Testis (tissue), 3 donors: ENCODE results near the gene ST3GAL5. TPM values are rescaled to one million over a fixed set of nuclear protein-coding genes. Genes with fewer than 3 reads are reported as not detected.
"Not testable (repeated sequence)": the region's sequence is repeated elsewhere in the genome, so short reads cannot be mapped to it uniquely, and the experiment has no call there.

Experiments
- DNase-seq: peaks from one replicate; pipeline ENCODE4 v3.0.0-alpha.2; 2019
- H3K27ac ChIP-seq, 2 donors: fragments of 200-600 bp; sonication (generic); one replicate each; pipeline ENCODE4 v1.5.1; 2019
- H3K27me3 ChIP-seq: fragments of 200-600 bp; sonication (generic); one replicate; pipeline ENCODE4 v1.5.1; 2019
- H3K36me3 ChIP-seq: fragments of 200-600 bp; sonication (generic); one replicate; pipeline ENCODE4 v1.5.1; 2017; ENCODE audit warnings: low read depth; ENCODE audit errors: missing control alignments
- H3K4me1 ChIP-seq: fragments of 200-600 bp; sonication (generic); one replicate; pipeline ENCODE4 v1.5.1; 2019
- H3K4me3 ChIP-seq, 2 donors: fragments of 200-600 bp; sonication (generic); one replicate each; pipeline ENCODE4 v1.5.1; 2017 to 2019
- H3K9me3 ChIP-seq: fragments of 200-600 bp; sonication (generic); one replicate; pipeline ENCODE4 v1.5.1; 2017
- CTCF ChIP-seq, 3 experiments: fragments of 450-650 bp in 2 of 3; fragments of 200-600 bp in 1 of 3; sonication (generic) in 1 of 3; IDR thresholded peaks; one replicate each; pipeline ENCODE4 v1.5.1; 2016 to 2019; ENCODE audit warnings: antibody characterized with exemption in 3 of 3, mild to moderate bottlenecking in 2 of 3, moderate library complexity in 1 of 3
- POLR2A ChIP-seq: fragments of 450-650 bp; IDR thresholded peaks from one replicate; pipeline ENCODE4 v1.6.1; 2017; ENCODE audit warnings: antibody characterized with exemption, mild to moderate bottlenecking, moderate library complexity
- WGBS, 2 donors: methylation state at CpG; one replicate each; pipeline ENCODE4 v1.1.5; 2018; 5-methylcytosine and 5-hydroxymethylcytosine counted together
- intact Hi-C: fragments of 100-400 bp; cut with DNase I; formaldehyde crosslinking; loops from one replicate; pipeline ENCODE4 v1.15.1; 2023; ENCODE audit warnings: low total_unique reads
- polyA plus RNA-seq: library from polyadenylated mRNA; stranded (reverse); fragments of 350-450 nt; fragmentation: Illumina TruSeq; extraction: RNeasy Lipid Tissue Mini Kit (QIAGEN cat#74804); gene quantifications from one replicate; pipeline ENCODE4 v1.2.3, GENCODE V29; 2014; ENCODE audit warnings: low read depth, low replicate concordance; ENCODE audit not compliant: insufficient read depth
- total RNA-seq, 2 donors: library from RNA; depleted of rRNA; stranded (reverse); fragments of >200 nt; gene quantifications; one replicate each; pipeline ENCODE4 v1.2.3, GENCODE V29; 2016

ST3GAL5 gene
- total and polyA plus RNA-seq, 3 donors from 2014 or later, result 38.3 to 60.0 (median 48.2) TPM

GRCh38 chr2:85830645-85831044, 58.1 kb downstream of the ST3GAL5 start:
- intact Hi-C loops, result no loop called here
- Histone ChIP-seq H3K27ac (no peak overlapping the region), H3K27me3 (no peaks in the 10 kb centered on the region), H3K4me1 (no peaks in the 10 kb centered on the region), H3K9me3 (no peaks in the 10 kb centered on the region), H3K4me3 (no peak overlapping the region), H3K36me3 (no peaks in the 10 kb centered on the region)
- TF ChIP-seq POLR2A (no peak), CTCF (IDR thresholded peaks at IDR 0.05) (no peak)
- WGBS, 2 donors, result 67 to 100% methylated on average over 1 of the region's 1 CpG
- no peak for DNase-seq

GRCh38 chr2:85829394-85829793, 59.4 kb downstream of the ST3GAL5 start:
- H3K9me3 ChIP-seq, H3K27ac ChIP-seq, H3K27me3 ChIP-seq, H3K36me3 ChIP-seq, H3K4me3 ChIP-seq, DNase-seq, H3K4me1 ChIP-seq: not testable (repeated sequence)
- WGBS, 2 donors, result 93% methylated on average over 4 of the region's 4 CpGs
- intact Hi-C loops, result loop anchor here (5.0 kb wide), 1 partner anchor 248 kb away; no protein-coding TSS in a partner anchor

- no peak for TF ChIP-seq POLR2A
- no peak overlapping the region for H3K27ac ChIP-seq
- no peaks in the 10 kb centered on the region for H3K36me3 ChIP-seq
- no peaks in the 10 kb centered on the region for H3K9me3 ChIP-seq
- DNase-seq, result no peak
- intact Hi-C loops, result loop anchor here (5.0 kb wide), 1 partner anchor 249 kb away; no protein-coding TSS in a partner anchor
- 89 to 91% methylated on average over 7 of the region's 7 CpGs for WGBS, 2 donors
- H3K4me1 ChIP-seq, result no peaks in the 10 kb centered on the region
- H3K27me3 ChIP-seq, result no peaks in the 10 kb centered on the region
- no peak overlapping the region for H3K4me3 ChIP-seq
These were observed 60.1 kb downstream of the ST3GAL5 start for GRCh38 chr2:85828725-85829124.

GRCh38 chr2:85827879-85828569, 60.8 kb downstream of the ST3GAL5 start:
- Histone ChIP-seq H3K4me3 (no peak overlapping the region), H3K9me3 (no peaks in the 10 kb centered on the region), H3K27ac (no peak overlapping the region), H3K36me3 (no peaks in the 10 kb centered on the region), H3K27me3 (no peaks in the 10 kb centered on the region), H3K4me1 (no peaks in the 10 kb centered on the region)
- 63 to 79% methylated on average over 17 to 18 of the region's 18 CpGs for WGBS, 2 donors
- no peak for DNase-seq
- intact Hi-C loops, result loop anchor here (5.0 kb wide), 1 partner anchor 249 kb away; no protein-coding TSS in a partner anchor
- TF ChIP-seq POLR2A (no peak), CTCF (IDR thresholded peaks at IDR 0.05) (no peak)

- H3K27me3 ChIP-seq, result no peaks in the 10 kb centered on the region
- no peaks in the 10 kb centered on the region for H3K36me3 ChIP-seq
- intact Hi-C loops, result loop anchor here (5.0 kb wide), 1 partner anchor 250 kb away; no protein-coding TSS in a partner anchor
- no peaks in the 10 kb centered on the region for H3K9me3 ChIP-seq
- WGBS, 2 donors, result 21 to 27% methylated on average over 20 of the region's 20 CpGs
- no peak overlapping the region for H3K27ac ChIP-seq
- no peaks in the 10 kb centered on the region for H3K4me1 ChIP-seq
- H3K4me3 ChIP-seq, result no peak overlapping the region
- TF ChIP-seq CTCF (IDR thresholded peaks at IDR 0.05), result peak; percentile 78 to 88 (median 82)
- TF ChIP-seq POLR2A, result no peak
- peak; percentile 82 for DNase-seq
These were observed 61.6 kb downstream of the ST3GAL5 start for GRCh38 chr2:85826990-85827878.
